Measurements from ENCODE around the gene ECE2.

DNA sequence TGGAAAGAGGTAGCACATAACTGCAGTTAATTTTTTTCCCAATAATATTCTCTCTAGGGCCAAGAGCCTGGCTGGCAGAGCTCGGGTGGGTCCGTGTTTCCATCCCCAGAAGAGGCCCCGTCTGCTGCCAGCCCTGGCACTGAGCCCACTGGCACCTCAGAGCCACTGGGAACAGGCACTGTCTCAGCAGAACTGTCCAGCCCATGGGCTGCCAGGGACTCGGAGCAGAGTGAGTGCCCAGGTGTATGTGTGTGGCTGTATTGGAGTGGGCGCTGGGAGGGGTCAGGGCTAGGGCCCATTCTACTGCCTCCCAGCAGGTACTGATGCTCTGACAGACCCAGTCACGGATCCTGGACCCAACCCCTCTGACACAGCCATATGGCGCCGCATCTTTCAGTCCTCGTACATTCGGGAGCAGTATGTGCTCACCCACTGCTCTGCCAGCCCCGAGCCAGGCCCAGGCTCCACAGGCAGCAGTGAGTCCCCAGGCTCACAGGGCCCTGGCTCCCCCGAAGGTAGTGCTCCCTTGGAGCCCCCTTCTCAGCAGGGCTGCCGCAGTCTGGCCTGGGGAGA, 37.5 kb upstream of the ECE2 start:
- TF ChIP-seq, protein P1, sequence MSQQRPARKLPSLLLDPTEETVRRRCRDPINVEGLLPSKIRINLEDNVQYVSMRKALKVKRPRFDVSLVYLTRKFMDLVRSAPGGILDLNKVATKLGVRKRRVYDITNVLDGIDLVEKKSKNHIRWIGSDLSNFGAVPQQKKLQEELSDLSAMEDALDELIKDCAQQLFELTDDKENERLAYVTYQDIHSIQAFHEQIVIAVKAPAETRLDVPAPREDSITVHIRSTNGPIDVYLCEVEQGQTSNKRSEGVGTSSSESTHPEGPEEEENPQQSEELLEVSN (IDR thresholded peaks at IDR 0.05; ENCODE audit: borderline replicate concordance, low read depth) = no peak
- TF ChIP-seq, protein P2, sequence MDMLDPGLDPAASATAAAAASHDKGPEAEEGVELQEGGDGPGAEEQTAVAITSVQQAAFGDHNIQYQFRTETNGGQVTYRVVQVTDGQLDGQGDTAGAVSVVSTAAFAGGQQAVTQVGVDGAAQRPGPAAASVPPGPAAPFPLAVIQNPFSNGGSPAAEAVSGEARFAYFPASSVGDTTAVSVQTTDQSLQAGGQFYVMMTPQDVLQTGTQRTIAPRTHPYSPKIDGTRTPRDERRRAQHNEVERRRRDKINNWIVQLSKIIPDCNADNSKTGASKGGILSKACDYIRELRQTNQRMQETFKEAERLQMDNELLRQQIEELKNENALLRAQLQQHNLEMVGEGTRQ (IDR thresholded peaks at IDR 0.05) = no peak
- TF ChIP-seq KDM1A (IDR thresholded peaks at IDR 0.05; ENCODE audit: low read depth) (no peak), CEBPB (IDR thresholded peaks at IDR 0.05) (no peak), KDM5A (IDR thresholded peaks at IDR 0.05) (no peak), POLR2A (IDR thresholded peaks at IDR 0.05; ENCODE audit: low read length) (no peak), HOXA7 (CRISPR knock-in tag; IDR thresholded peaks at IDR 0.05) (no peak), NFE2L2 (conservative IDR thresholded peaks at IDR 0.05; ENCODE audit: low read length) (no peak), MAZ (IDR thresholded peaks at IDR 0.05; ENCODE audit: borderline replicate concordance, low read depth, low read length) (no peak), HDAC2 (IDR thresholded peaks at IDR 0.05) (no peak), POLR2AphosphoS2 (conservative IDR thresholded peaks at IDR 0.05; ENCODE audit: low read length) (no peak)
- TF ChIP-seq, protein P3, sequence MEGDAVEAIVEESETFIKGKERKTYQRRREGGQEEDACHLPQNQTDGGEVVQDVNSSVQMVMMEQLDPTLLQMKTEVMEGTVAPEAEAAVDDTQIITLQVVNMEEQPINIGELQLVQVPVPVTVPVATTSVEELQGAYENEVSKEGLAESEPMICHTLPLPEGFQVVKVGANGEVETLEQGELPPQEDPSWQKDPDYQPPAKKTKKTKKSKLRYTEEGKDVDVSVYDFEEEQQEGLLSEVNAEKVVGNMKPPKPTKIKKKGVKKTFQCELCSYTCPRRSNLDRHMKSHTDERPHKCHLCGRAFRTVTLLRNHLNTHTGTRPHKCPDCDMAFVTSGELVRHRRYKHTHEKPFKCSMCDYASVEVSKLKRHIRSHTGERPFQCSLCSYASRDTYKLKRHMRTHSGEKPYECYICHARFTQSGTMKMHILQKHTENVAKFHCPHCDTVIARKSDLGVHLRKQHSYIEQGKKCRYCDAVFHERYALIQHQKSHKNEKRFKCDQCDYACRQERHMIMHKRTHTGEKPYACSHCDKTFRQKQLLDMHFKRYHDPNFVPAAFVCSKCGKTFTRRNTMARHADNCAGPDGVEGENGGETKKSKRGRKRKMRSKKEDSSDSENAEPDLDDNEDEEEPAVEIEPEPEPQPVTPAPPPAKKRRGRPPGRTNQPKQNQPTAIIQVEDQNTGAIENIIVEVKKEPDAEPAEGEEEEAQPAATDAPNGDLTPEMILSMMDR (IDR thresholded peaks at IDR 0.05) = no peak
- TF ChIP-seq, protein P4, sequence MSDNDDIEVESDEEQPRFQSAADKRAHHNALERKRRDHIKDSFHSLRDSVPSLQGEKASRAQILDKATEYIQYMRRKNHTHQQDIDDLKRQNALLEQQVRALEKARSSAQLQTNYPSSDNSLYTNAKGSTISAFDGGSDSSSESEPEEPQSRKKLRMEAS (IDR thresholded peaks at IDR 0.05) = no peak
- TF ChIP-seq, protein P5, sequence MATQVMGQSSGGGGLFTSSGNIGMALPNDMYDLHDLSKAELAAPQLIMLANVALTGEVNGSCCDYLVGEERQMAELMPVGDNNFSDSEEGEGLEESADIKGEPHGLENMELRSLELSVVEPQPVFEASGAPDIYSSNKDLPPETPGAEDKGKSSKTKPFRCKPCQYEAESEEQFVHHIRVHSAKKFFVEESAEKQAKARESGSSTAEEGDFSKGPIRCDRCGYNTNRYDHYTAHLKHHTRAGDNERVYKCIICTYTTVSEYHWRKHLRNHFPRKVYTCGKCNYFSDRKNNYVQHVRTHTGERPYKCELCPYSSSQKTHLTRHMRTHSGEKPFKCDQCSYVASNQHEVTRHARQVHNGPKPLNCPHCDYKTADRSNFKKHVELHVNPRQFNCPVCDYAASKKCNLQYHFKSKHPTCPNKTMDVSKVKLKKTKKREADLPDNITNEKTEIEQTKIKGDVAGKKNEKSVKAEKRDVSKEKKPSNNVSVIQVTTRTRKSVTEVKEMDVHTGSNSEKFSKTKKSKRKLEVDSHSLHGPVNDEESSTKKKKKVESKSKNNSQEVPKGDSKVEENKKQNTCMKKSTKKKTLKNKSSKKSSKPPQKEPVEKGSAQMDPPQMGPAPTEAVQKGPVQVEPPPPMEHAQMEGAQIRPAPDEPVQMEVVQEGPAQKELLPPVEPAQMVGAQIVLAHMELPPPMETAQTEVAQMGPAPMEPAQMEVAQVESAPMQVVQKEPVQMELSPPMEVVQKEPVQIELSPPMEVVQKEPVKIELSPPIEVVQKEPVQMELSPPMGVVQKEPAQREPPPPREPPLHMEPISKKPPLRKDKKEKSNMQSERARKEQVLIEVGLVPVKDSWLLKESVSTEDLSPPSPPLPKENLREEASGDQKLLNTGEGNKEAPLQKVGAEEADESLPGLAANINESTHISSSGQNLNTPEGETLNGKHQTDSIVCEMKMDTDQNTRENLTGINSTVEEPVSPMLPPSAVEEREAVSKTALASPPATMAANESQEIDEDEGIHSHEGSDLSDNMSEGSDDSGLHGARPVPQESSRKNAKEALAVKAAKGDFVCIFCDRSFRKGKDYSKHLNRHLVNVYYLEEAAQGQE (IDR thresholded peaks at IDR 0.05) = no peak

All from A549 (cell line).